ENCODE measurements around the gene CNTN4.

CNTN4 gene

GRCh38 chr3:3101660-3102458 is 1003.2 kb downstream of the CNTN4 start:
- no peak for DNase-seq (ENCODE audit: low read depth in 2 of 2)

DNA sequence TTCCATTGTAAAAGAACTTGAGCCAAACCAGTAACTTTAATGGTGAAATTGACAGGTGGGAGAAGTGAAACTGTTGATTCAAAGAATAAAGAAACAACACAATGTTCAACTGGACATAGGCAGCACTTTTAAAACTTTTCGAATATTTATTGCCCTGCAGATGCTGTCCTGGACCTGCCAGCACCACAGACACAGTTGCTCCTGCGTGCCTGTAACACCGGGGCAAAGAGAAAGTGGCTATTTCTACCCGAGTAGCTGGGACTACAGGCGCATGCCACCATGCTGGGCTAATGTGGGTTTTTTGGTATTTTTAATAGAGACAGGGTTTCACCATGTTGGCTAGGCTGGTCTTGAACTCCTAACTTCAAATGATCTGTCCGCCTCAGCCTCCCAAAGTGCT is 1004.1 kb downstream of the CNTN4 start:
- DNase-seq (ENCODE audit: low read depth in 2 of 2): no peak

DNA sequence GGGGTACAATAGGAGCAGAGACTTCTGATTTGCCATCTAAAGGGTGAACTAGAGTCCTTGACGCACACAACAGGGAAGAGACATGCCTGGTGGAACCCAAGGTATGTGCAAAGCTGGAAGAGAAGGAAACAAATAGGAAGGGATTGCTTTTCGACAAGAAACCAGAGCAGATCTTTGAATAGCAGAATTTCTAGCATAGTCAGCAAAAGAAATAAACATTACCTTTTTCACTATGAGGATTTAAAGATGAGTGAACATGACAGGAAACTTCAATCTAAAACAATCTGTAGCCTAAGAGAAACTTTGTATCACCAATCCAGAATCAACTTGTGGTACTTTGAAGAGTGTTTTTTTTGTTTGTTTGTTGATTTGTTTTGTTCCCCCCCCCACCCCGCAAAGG is 1006.6 kb downstream of the CNTN4 start:
- DNase-seq (ENCODE audit: low read depth in 2 of 2): no peak

DNA sequence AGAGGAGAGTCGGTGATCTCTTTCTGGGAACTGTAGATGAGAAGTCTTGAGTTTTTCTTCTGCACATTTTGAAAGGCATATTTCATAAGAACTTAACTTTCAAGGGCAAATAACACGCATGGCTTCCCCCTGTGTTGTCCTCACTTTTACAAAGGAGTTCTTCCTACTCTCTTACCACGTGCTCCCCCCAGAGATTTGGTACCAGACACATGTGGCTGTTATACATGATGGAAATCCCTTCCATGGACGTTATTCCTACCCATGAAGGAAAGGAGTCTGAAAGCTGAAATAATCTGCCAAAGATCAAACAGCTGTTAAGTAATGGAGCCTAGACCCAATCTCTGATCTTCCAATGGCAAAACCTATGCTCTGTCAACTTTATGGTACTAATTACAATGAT is 1007.1 kb downstream of the CNTN4 start:
- DNase-seq (ENCODE audit: low read depth in 2 of 2): no peak

- no peak for DNase-seq (ENCODE audit: low read depth in 2 of 2)
Measured at GRCh38 chr3:3107181-3107580, 1008.5 kb downstream of the CNTN4 start.
